SKM-1 treated with dmso at 0.1 percent for 144 hours (cell line): Measurements from ENCODE around the gene CACNA1A.
"Not testable (repeated sequence)": the region's sequence is repeated elsewhere in the genome, so short reads cannot be mapped to it uniquely, and the experiment has no call there.

Experiments used
- DNase-seq: peaks from one replicate; lab custom pipeline; 2025; ENCODE audit not compliant: unreplicated experiment; lab: John Stamatoyannopoulos, UW

Gene CACNA1A

GRCh38 chr19:13427273-13428051, 78.8 kb downstream of the CACNA1A start:
- no peak for DNase-seq

DNA sequence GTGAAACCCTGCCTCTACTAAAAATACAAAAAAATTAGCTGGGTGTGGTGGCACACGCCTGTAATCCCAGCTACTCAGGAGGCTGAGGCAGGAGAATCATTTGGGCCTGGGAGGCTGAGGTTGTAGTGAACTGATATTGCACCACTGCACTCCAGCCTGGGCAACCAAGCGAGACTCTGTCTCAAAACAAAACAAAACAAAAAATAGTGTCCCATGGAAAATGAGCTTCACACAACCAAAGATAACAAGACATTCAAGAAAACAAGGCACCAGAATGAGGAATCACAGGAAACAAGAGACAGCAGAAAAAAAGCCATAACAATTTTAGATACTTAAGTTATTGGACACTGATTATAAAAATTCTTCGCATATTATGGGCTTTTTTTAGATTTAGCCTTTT, 80.4 kb downstream of the CACNA1A start:
- DNase-seq = not testable (repeated sequence)

DNA sequence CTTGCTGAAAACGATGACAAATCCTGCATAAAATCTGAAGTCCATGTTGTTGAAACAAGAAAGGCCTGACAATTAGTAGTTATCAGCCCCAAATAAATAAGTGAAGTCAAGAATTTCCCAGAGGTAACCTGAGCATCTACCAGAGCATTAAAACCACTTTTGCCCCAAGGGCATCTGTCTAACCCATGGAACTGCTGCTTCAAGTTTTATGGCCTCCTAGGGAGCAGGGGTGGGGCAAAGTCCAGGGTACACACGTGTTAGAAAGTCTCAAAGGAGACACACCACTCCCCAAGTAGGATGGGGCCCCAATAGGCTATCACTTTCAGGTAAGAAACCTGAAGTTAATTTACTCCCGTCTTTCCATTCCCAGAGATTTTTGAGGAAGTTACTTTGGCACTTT, 81.1 kb downstream of the CACNA1A start:
- no peak for DNase-seq

DNA sequence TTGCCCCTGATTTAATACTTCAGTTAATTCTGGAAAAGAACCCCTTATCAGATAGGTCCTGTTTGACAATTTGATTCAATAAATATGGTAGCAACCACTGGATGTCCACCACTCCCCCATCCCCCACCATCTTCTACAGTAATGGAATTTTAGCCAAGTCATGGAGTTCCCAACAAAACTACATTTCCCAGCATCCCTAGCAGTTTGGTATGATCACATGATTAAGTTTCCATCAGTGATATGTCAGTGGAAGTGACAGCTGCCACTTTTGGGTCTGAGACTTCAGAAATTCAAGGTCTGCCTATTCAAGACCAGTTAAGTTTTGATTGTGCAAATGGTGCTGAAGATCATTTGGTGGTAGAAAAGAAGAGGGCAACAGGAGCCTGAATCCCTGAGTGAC, 85.5 kb downstream of the CACNA1A start:
- DNase-seq = no peak

GRCh38 chr19:13417054-13417453, 89.2 kb downstream of the CACNA1A start:
- no peak for DNase-seq

- no peak for DNase-seq
Measured at GRCh38 chr19:13411899-13412298, 94.4 kb downstream of the CACNA1A start.

- DNase-seq = no peak
Measured at GRCh38 chr19:13410946-13411345, 95.3 kb downstream of the CACNA1A start.

DNA sequence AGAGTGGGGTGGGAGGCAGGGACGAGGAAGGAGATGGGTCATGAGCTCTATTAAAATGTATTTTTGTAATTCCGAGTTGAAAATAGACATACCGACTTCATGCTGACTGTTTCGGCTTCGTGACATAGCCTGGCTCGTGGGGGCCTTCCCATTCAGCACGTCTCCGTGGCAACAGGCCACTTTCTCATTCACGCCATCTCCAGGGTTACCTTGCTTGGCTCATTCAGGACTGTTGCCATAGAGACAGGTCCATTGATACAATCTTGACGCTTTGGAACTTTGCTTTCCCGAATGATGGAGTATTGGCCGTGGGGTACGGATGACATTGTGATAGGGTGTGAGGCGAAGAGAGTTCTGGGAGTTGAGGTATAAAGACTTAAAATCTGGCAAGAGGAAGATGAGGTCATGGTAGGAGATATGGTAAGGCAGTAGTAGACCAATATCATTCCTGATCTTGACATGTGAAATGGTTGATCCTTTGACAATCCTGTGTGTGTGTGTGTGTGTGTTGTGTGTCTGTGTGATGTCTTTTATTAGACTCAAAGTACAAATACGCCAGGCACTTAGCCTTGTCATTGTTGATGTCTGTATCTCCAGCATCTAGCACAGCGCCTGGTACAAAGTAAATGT, 97.3 kb downstream of the CACNA1A start:
- no peak for DNase-seq

DNA sequence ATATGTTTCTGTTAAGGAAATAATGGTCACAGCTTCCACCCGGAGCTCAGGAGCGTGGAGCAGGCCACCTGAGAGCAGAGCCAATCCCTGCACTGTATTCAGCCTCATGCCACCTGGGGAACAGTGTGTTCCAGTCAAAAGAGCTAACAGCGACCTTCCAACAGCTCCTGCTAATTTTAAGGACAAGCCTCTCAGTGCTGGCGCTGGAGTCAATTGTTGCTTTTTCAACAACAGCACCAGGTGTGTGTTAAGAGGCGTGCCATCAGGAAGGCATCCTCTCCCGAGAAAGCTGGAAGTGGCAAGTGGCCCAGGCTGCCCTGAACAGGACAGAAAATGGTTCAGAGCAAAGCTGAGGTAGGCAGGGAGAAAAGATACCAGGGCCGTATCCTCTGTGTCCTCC, 102.0 kb downstream of the CACNA1A start:
- DNase-seq = no peak

DNA sequence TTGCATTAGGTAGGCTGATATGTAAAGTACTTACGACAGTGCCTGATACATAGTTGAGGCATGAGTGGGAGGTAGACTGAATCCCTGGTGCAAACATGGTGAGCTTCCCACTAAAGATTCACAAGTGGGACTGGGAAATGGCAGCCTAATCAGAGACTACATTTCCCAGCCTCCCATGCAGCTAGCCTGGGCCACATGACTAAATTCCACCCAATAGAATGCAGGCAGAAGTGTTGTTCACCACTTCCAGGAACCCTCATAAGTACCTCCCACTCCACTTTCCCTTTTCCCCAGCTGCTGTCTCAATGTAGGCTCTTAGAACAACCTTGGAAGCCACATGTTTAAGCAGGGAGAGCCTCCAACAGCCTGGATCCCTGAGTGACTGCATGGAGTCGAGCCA, 104.9 kb downstream of the CACNA1A start:
- no peak for DNase-seq

GRCh38 chr19:13400296-13400695, 106.0 kb downstream of the CACNA1A start:
- no peak for DNase-seq

DNA sequence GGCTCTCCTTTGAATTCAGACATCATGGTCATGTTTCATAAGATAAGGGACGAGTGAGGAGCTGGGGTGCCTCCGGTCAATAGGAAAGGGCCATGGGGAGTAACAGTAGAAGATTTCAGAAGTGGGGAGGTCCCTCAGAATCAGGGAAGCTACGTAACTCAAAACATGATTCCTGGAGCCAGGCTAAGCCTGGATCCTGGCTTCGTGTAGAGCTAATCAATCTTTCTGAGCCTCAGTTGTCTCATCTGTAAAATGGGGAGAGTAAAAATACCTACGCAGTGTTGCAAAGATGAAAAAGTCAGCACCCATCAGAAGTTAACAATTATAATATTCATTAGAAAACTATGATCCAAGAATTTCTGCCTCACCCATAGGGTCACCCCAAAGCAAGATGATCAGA, 106.5 kb downstream of the CACNA1A start:
- DNase-seq = no peak

DNA sequence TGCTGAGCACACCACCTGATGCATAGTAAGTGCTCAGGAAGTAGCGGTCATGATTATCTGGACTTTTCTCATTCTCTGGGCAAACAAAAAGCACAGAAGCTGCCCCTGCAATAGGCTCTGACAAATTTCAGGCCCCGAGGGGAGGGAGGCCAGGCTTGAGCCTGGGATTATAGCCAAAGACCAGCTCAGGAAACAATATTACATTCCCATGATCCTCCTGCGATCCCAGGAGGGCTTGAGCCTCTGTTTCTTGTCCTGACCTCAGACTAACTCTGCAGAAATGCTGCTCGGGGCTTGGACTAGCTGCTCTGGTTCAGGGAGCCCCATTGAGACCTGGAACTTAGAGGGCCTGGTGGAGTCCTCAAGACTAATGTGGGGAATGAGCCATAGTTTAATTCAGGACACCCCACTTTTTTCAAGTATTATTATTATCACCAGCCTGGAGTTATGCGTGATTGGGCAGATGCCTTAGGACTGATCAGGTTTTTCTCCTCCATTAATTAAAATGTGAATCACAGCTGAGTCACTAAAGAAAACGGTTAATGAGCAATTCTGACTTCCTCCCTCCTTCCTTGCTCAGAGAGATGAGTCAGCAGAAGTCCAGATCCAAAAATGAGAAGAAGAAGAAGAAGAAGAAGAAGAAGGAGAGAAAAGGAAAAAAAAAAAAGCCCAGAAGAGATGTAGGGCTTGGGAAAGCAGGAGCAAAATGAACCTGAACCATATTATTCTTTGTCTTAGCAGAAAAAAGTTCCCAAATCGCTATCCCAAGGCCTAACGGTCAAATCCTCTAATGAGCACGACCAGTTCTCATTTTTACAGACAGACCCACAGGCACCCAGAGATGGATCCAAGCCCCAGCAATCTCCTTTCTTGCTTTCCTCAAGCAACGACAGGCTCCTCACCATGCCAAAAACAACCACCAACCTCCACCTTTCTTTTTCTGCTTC, 107.2 kb downstream of the CACNA1A start:
- no peak for DNase-seq

DNA sequence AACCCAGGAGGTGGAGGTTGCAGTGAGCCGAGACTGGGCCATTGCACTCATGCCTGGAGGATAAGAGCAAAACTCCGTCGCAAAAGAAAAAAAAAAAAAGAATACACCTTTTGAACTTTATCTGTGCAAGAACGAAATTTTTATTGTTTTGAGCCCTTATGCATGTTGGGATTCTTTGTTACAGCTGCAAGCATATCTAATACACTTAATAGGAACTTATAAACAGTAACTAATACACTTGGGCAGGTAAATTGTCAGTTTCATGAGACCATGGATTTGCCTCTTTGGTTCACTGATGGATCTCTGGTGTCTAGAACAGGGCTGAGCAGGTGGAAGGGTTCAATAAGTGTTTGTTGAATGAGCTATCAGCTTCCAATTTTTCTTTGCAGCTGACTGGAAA, 108.1 kb downstream of the CACNA1A start:
- DNase-seq = no peak

DNA sequence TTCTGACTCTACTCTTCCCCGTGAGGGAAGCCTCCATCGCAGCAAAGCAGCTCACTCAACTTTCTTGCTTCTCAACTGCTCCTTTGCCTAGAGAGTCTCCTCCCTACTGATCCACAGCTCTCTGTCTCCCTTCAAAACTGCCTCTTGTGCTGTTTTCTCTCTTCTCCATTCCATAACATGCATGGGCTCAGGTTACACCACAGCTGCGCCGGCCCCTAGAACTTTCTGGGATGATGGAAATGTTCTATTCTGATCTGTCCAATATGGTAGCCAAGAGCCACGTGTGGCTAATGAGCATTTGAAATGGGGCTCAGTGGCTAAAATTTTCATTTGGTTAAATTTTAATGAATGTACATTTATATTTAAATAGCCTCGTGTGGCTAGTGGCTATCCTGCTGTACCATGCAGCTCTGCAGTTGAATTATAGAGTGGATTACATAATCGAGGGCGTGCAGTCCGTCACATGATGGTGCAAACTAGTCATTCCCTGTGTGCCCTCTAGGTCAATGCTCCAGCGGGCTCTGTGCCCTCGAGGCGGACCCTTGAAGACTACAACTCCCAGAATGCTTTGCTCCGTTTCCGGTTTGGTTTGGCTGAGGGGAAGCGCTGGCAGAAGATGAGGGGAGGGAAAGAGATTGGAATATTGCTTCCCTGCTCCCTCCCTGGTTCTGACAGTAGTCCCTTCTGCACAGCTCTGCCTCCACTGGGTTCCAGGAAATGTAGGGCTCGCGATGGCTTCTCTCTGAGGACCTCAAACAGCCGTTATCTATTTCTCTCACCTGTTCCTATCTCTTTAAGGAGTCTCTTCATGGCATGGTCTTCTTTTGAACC, 109.8 kb downstream of the CACNA1A start:
- DNase-seq = no peak

DNA sequence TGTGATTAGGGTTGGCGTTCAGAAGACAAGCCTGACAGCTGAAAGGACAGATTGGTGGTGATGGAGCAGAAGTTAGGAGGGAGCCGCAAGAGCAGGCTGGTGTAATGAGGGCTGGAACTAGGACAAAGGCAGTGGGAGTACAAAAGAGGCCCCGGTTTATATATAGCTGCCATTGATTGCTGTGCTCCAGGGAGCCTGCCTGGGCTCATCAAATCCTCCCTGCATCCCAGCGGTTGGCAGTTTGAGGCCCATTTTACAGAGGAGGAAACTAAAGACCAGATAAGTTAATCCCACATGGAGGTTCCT, 123.7 kb downstream of the CACNA1A start:
- no peak for DNase-seq

GRCh38 chr19:13381827-13382632, 124.2 kb downstream of the CACNA1A start:
- no peak for DNase-seq

- DNase-seq = no peak
Measured at GRCh38 chr19:13376537-13376936, 129.7 kb downstream of the CACNA1A start.

- DNase-seq = no peak
Measured at GRCh38 chr19:13373599-13373998, 132.7 kb downstream of the CACNA1A start.

DNA sequence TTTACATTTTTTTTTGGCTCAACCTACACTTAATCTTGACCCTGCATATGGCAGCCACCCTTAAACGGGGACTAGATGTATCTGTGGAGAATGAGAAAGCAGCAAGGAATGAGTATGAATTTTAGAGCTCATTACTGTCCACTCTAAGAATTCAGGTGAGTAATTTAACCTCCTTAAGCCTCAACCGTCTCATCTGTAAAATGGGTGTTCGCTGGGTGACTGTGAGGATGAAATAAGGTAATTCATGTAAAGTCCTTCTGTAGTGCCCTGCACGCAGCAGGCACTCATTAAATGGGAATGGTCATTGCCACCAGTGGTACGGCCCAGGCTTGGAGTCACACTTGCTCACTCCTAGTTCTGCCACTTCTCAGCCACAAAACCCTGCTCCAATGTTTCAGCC, 135.3 kb downstream of the CACNA1A start:
- DNase-seq = no peak
